CD8-positive, alpha-beta memory T cell (primary cell): ENCODE measurements around the gene NSMF. TPM values are rescaled to one million over a fixed set of nuclear protein-coding genes. Genes with fewer than 3 reads are reported as not detected.

Source experiments
- CTCF ChIA-PET: fragments of 350-600 bp; sonication (Branson Sonifier 250); formaldehyde crosslinking; loops from one replicate; lab custom pipeline; 2021; ENCODE audit warnings: antibody characterized with exemption; lab: Charles Lee
- POLR2A ChIA-PET: fragments of 350-600 bp; sonication (Branson Sonifier 250); formaldehyde crosslinking; loops from one replicate; lab custom pipeline; 2021; ENCODE audit warnings: antibody characterized with exemption; lab: Charles Lee
- DNase-seq, 5 donors: peaks; one replicate each; pipeline versions ENCODE4 v3.0.0 to v3.0.0-alpha.2; 2020 to 2022; ENCODE audit warnings: mixed read lengths in 1 of 5
- H3K27ac ChIP-seq: one replicate; pipeline ENCODE4 v1.7.0; 2013; ENCODE audit warnings: low read depth, mild to moderate bottlenecking, low read length, moderate library complexity
- H3K27me3 ChIP-seq: 2 replicates; pipeline ENCODE4 v1.7.0; 2013; ENCODE audit warnings: low read length, mild to moderate bottlenecking; ENCODE audit not compliant: insufficient read depth, poor library complexity, severe bottlenecking
- H3K36me3 ChIP-seq: 2 replicates; pipeline ENCODE4 v1.7.0; 2013; ENCODE audit warnings: mild to moderate bottlenecking, low read length, moderate library complexity; ENCODE audit not compliant: insufficient read depth
- H3K4me1 ChIP-seq: 2 replicates; pipeline ENCODE4 v1.7.0; 2013; ENCODE audit warnings: mild to moderate bottlenecking, low read length, moderate library complexity; ENCODE audit not compliant: insufficient read depth
- H3K4me3 ChIP-seq: 2 replicates; pipeline ENCODE4 v1.7.0; 2013; ENCODE audit warnings: mild to moderate bottlenecking, low read length
- H3K9me3 ChIP-seq: 2 replicates; pipeline ENCODE4 v1.7.0; 2013; ENCODE audit warnings: mild to moderate bottlenecking, low read length
- H3K27ac Mint-ChIP-seq, 8 donors: one replicate each; pipeline ENCODE4 v1.8.0; 2020 to 2021; ENCODE audit warnings: mixed read lengths in 8 of 8, mild to moderate bottlenecking in 6 of 8, inconsistent platforms in 3 of 8, moderate library complexity in 3 of 8
- H3K27me3 Mint-ChIP-seq, 2 donors: one replicate each; pipeline ENCODE4 v1.8.0; 2020 to 2021; ENCODE audit warnings: mixed read lengths in 2 of 2, mild to moderate bottlenecking in 1 of 2, moderate library complexity in 1 of 2
- H3K36me3 Mint-ChIP-seq, 3 donors: one replicate each; pipeline ENCODE4 v1.8.0; 2020 to 2021; ENCODE audit warnings: mixed read lengths in 3 of 3, inconsistent platforms in 1 of 3, mild to moderate bottlenecking in 1 of 3
- H3K4me1 Mint-ChIP-seq, 3 donors: one replicate each; pipeline ENCODE4 v1.8.0; 2020 to 2021; ENCODE audit warnings: mixed read lengths in 3 of 3, inconsistent platforms in 1 of 3, mild to moderate bottlenecking in 1 of 3
- H3K4me3 Mint-ChIP-seq, 7 donors: one replicate each; pipeline ENCODE4 v1.8.0; 2020 to 2021; ENCODE audit warnings: mixed read lengths in 7 of 7, mild to moderate bottlenecking in 6 of 7, moderate library complexity in 4 of 7, inconsistent platforms in 2 of 7
- H3K9me3 Mint-ChIP-seq, 5 donors: one replicate each; pipeline ENCODE4 v1.8.0; 2020 to 2022; ENCODE audit warnings: mixed read lengths in 5 of 5, mild to moderate bottlenecking in 3 of 5, moderate library complexity in 2 of 5, inconsistent platforms in 1 of 5
- polyA plus RNA-seq: library from polyadenylated mRNA; unstranded; fragments of 300-500 nt; fragmentation: Illumina TruSeq; gene quantifications from one replicate; pipeline ENCODE4 v1.2.3, GENCODE V29; 2021
- total RNA-seq, 2 experiments: library from RNA; stranded (reverse); gene quantifications; one replicate each; pipeline ENCODE4 v1.2.3, GENCODE V29; 2021

The NSMF gene
- total and polyA plus RNA-seq, 3 experiments from 2014 or later: 15.4 to 42.8 (median 40.9) TPM

DNA sequence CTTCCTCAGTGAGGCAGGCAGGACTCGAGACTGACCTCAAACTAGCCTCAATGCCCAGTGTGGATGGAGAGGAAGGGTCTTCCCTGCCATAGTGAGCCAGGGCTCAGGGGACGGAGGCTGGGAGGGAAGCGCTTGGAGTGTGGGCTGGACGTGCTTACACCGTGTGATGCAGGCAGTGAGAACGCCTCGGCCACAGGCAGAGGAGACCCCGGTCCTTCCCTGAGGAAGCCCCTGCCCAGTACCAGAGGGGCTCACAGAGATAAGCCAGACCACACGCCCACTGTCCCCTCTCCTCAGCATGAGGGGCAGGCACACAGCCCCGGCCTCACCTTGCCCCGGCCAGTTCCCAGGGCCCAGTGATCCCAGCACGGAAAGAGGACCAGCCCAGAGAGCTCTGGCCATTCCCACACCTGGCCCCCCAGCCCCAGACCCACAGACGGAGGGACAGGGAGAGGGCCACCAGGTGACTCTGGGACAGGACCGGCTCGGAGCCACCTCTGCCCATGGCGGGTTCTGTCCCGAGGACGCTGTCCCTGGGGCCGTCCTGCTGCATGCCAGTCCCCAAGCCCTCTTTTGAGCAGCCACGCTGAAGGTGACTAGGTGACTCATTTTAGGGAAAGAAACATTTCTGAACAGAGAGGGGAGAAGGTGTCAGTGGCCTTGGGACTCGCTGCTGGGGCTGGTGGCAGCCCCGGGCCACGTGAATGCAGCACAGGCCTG lies 6.0 kb upstream of the NSMF start:
- H3K4me1 ChIP-seq: peaks cover 31% of the 10 kb centered on the region
- H3K27me3 ChIP-seq: no peaks in the 10 kb centered on the region
- Mint-ChIP-seq H3K9me3 (no peaks in the 10 kb centered on the region), H3K4me3 (no peak overlapping the region), H3K27me3 (no peaks in the 10 kb centered on the region), H3K4me1 (peaks cover 12 to 29% (median 13%) of the 10 kb centered on the region in 3 donors), H3K36me3 (no peaks in the 10 kb centered on the region), H3K27ac (no peak overlapping the region)
- H3K4me3 ChIP-seq: no peak overlapping the region
- POLR2A ChIA-PET: no interaction called here
- DNase-seq: peak in 1 of 5 donors; percentile 37
- no peaks in the 10 kb centered on the region for H3K36me3 ChIP-seq
- no peaks in the 10 kb centered on the region for H3K9me3 ChIP-seq
- H3K27ac ChIP-seq: no peak overlapping the region
- CTCF ChIA-PET: no interaction called here

GRCh38 chr9:137464291-137464999 lies 5.3 kb upstream of the NSMF start:
- Histone ChIP-seq H3K36me3 (no peaks in the 10 kb centered on the region), H3K27ac (no peak overlapping the region), H3K4me1 (peaks cover 38% of the 10 kb centered on the region), H3K4me3 (no peak overlapping the region), H3K27me3 (no peaks in the 10 kb centered on the region), H3K9me3 (no peaks in the 10 kb centered on the region)
- Mint-ChIP-seq H3K27ac (peak overlapping the region in 4 of 8 donors; percentile 19 to 75 (median 66)), H3K4me1 (peaks cover 16 to 33% (median 18%) of the 10 kb centered on the region in 3 donors), H3K9me3 (no peaks in the 10 kb centered on the region), H3K36me3 (no peaks in the 10 kb centered on the region), H3K27me3 (no peaks in the 10 kb centered on the region), H3K4me3 (no peak overlapping the region)
- POLR2A ChIA-PET: interaction anchor here (0.6 kb wide), 1 partner anchor 11 kb away, joined by 3 read pairs; no protein-coding TSS in a partner anchor
- peak in 1 of 5 donors; percentile 48 for DNase-seq
- CTCF ChIA-PET: no interaction called here

GRCh38 chr9:137463931-137464290 lies 4.8 kb upstream of the NSMF start:
- POLR2A ChIA-PET: no interaction called here
- DNase-seq: no peak
- no peaks in the 10 kb centered on the region for H3K27me3 Mint-ChIP-seq
- Histone ChIP-seq H3K36me3 (no peaks in the 10 kb centered on the region), H3K4me3 (no peak overlapping the region), H3K27me3 (no peaks in the 10 kb centered on the region), H3K9me3 (no peaks in the 10 kb centered on the region), H3K27ac (no peak overlapping the region), H3K4me1 (peaks cover 40% of the 10 kb centered on the region)
- no peak overlapping the region for H3K4me3 Mint-ChIP-seq
- H3K36me3 Mint-ChIP-seq: no peaks in the 10 kb centered on the region
- peak overlapping the region in 2 of 8 donors; percentile 19 to 75 for H3K27ac Mint-ChIP-seq
- no peaks in the 10 kb centered on the region for H3K9me3 Mint-ChIP-seq
- CTCF ChIA-PET: interaction anchor here (1.0 kb wide), 1 partner anchor 19 kb away, joined by 4 read pairs; no protein-coding TSS in a partner anchor
- H3K4me1 Mint-ChIP-seq: peaks cover 11 to 35% (median 18%) of the 10 kb centered on the region in 3 donors

DNA sequence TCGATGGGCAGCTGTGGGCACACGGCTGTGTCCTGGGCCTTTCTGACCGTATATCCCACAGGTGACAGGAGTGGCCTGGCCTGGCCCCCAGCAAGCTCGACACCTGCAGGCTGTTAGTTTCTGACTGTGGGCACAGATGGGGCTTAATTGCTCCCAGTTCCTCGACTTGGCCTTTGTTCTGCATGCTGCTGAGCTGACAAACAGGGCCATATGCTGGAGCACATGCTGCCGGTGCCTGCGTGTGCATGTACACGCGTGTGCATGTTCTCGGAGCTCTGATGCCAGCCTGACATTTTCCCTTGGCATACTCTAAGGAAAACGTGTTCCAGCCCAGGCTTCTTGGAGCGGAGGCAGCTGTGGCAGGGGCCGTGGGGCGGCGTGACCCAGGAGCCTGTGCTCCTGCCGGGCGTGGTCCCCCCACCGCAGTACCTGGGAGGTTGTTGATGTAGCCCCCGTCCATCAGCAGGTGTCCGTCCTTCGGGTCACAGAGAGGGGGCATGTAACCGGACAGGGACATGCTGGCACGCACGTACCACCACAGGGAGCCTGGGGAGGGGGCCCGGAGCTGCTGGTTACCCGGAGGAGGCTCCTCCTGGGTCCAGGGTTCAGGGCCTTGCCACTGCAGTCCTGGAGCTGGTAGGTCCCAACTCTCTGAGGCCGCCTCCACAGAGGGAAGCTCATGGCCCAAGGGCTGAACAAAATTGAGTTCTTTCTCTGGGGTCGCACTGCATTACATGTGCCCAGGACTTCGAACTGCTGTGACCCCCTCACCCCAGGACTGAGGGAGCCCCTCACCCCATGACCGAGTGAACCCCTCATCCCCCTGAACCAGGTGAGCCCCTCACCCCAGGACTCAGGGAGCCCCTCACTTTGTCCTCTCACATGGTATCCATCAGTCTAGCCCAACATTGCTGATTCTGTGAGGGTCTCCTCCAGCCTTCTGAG lies 4.1 kb upstream of the NSMF start:
- peaks cover 10 to 35% (median 18%) of the 10 kb centered on the region in 3 donors for H3K4me1 Mint-ChIP-seq
- H3K36me3 ChIP-seq: no peaks in the 10 kb centered on the region
- no peaks in the 10 kb centered on the region for H3K36me3 Mint-ChIP-seq
- H3K27me3 Mint-ChIP-seq: no peaks in the 10 kb centered on the region
- no peaks in the 10 kb centered on the region for H3K9me3 Mint-ChIP-seq
- no peak overlapping the region for H3K4me3 ChIP-seq
- POLR2A ChIA-PET: no interaction called here
- no peaks in the 10 kb centered on the region for H3K27me3 ChIP-seq
- no peaks in the 10 kb centered on the region for H3K9me3 ChIP-seq
- CTCF ChIA-PET: interaction anchor here (1.0 to 1.5 kb wide), 2 partner anchors 19 to 144 kb away, joined by 3 to 4 read pairs; no protein-coding TSS in a partner anchor
- DNase-seq: no peak
- no peak overlapping the region for H3K27ac ChIP-seq
- peak overlapping the region in 6 of 8 donors; percentile 14 to 64 (median 54) for H3K27ac Mint-ChIP-seq
- peaks cover 43% of the 10 kb centered on the region for H3K4me1 ChIP-seq
- peak overlapping the region in 3 of 7 donors; percentile 19 to 54 (median 26) for H3K4me3 Mint-ChIP-seq

DNA sequence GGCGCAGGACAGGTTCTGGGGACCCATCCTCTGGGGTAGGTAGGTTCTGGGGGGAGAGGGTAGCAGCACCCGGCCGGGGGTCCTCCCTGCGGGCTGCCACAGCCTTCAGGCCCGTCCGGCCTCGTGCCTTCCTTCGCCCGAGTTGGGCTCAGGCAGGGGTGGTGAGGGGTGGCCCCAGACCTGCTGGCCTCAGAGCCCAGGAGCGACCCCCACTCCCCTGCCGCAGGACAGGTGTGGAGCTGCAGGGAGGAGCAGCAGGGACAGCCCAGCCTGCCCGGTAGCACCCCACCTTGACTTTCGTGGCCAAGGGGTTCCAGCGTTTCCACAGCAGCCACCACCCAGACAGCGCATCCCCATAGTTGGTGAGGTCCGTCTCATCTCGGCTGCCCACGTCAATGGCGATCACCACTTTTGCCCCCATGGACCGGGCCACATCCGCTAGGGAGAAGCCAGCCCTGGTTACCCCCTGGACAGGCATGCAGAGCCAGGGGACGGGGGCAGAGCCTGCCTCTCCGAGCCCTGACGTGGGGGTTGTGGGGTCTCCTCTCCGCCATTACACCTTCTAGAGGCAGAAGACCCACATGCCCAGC lies 3.4 kb upstream of the NSMF start:
- no peaks in the 10 kb centered on the region for H3K27me3 ChIP-seq
- H3K36me3 ChIP-seq: no peaks in the 10 kb centered on the region
- peak overlapping the region; percentile 65 for H3K27ac ChIP-seq
- CTCF ChIA-PET: interaction anchor here (1.4 to 1.5 kb wide), 2 partner anchors 40 to 143 kb away, joined by 3 to 6 read pairs; partner anchors contain the start of genes EXD3 and NOXA1
- H3K9me3 ChIP-seq: no peaks in the 10 kb centered on the region
- Mint-ChIP-seq H3K4me1 (peaks cover 10 to 38% (median 18%) of the 10 kb centered on the region in 3 donors), H3K4me3 (peak overlapping the region in 5 of 7 donors; percentile 19 to 90 (median 84)), H3K9me3 (no peaks in the 10 kb centered on the region), H3K36me3 (no peaks in the 10 kb centered on the region), H3K27ac (peak overlapping the region in 5 of 8 donors; percentile 50 to 95 (median 94)), H3K27me3 (no peaks in the 10 kb centered on the region)
- POLR2A ChIA-PET: interaction anchor here (0.6 to 1.5 kb wide), 3 partner anchors 39 to 222 kb away, joined by 3 to 6 read pairs (median 6); partner anchors contain the start of genes EXD3, MRPL41, NOXA1 and TUBB4B
- peaks cover 49% of the 10 kb centered on the region for H3K4me1 ChIP-seq
- no peak for DNase-seq
- H3K4me3 ChIP-seq: peak overlapping the region; percentile 66

DNA sequence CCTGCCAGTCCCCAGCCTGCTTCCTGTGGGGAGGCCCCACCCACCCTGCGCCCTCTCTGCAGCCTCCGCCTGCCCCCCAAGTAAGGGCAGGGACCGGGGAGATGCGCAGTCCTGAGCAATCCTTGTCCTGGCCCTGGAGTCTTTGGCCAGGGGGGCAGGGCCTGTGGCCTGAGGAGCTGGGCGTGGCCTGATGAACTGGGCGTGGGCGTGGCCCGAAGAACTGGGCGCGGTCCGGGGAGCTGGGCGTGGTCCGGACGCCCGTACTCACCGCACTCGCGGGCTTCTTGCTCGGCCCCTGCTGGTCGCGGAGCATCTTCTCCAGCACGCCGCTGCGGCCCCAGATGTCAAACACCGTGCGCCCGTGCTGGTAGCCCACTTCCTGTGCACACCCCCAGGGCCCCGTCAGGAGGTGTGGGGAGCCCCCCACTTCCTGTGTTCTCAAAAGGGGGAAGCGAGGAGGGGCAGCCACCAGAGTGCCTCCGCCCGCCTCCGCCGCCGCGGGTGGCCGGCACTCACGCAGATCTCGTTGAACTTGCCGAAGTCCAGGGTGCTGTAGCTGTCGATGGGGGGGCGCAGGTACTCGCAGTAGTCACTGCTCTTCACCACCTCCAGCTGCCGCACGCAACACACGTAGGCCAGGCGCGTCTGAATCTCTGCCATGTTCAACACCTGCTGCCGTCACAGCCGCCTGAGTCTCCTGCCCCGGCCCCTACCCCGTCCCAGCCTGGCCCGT lies 2.7 kb upstream of the NSMF start:
- peak overlapping the region; percentile 75 to 90 (median 83) for H3K4me3 Mint-ChIP-seq
- ChIA-PET CTCF (interaction anchor here (1.4 to 1.5 kb wide), 2 partner anchors 39 to 142 kb away, joined by 3 to 6 read pairs; partner anchors contain the start of genes EXD3 and NOXA1), POLR2A (interaction anchor here (0.6 to 1.5 kb wide), 3 partner anchors 39 to 221 kb away, joined by 3 to 6 read pairs (median 6); partner anchors contain the start of genes EXD3, MRPL41, NOXA1 and TUBB4B)
- H3K27ac Mint-ChIP-seq: peak overlapping the region; percentile 81 to 95 (median 93)
- peaks cover 0 to under 1% (median 0%) of the 10 kb centered on the region in 3 donors for H3K36me3 Mint-ChIP-seq
- no peaks in the 10 kb centered on the region for H3K27me3 Mint-ChIP-seq
- peaks cover 54% of the 10 kb centered on the region for H3K4me1 ChIP-seq
- peak overlapping the region; percentile 65 for H3K27ac ChIP-seq
- peaks cover 10 to 40% (median 18%) of the 10 kb centered on the region in 3 donors for H3K4me1 Mint-ChIP-seq
- no peaks in the 10 kb centered on the region for H3K9me3 ChIP-seq
- DNase-seq: peak; percentile 78 to 97 (median 95)
- H3K27me3 ChIP-seq: no peaks in the 10 kb centered on the region
- peak overlapping the region; percentile 66 for H3K4me3 ChIP-seq
- no peaks in the 10 kb centered on the region for H3K36me3 ChIP-seq
- no peaks in the 10 kb centered on the region for H3K9me3 Mint-ChIP-seq
